ENCODE data around the gene AIG1. TPM values are rescaled to one million over a fixed set of nuclear protein-coding genes. Genes with fewer than 3 reads are reported as not detected.

AIG1 gene
- total and polyA plus RNA-seq, 2 of the 13 experiments (the other 11 are each of a cell fraction or from before 2014, with no cell fraction given) = 115 to 197 TPM

DNA sequence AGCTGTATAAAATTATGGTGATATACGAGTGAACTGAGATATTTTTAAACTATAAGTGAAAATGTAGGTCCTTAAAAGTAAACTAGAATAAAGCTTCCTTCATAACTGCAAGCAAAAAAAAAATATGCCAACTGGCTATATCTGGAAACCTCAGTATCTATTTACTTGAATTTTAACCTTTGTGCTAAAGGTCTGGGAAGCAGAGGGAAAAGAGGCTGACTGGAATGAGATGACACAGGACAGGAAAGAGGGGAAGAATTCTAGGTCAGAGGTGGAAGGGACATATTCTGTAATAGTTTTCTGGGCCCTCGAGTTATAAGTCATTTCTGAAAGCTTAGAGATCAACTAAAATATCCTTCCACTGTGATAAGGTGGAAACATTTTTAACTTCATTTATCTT, 46.8 kb downstream of the AIG1 start (continued):
- TF ChIP-seq EP300 (IDR thresholded peaks at IDR 0.05; ENCODE audit: low read depth in 2 of 2, low read length in 2 of 2) = peak in 1 of 2 experiments; percentile 41; a peak in 1 of 4 replicates
- TF ChIP-seq EP300 (CRISPR knock-in tag; IDR thresholded peaks at IDR 0.05; ENCODE audit: borderline replicate concordance) = no peak
- peak; percentile 99 for TF ChIP-seq PPARG (CRISPR knock-in tag; conservative IDR thresholded peaks at IDR 0.05)
- 0 out of 2 replicates have a peak, but pooled peaks have one; percentile 35 for TF ChIP-seq KDM3A (CRISPR knock-in tag; IDR thresholded peaks at IDR 0.05; ENCODE audit: low read depth)
- TF ChIP-seq ZBTB21 (CRISPR knock-in tag; IDR thresholded peaks at IDR 0.05) = peak; percentile 57; the same call in 1 of the 2 replicates
- TF ChIP-seq, protein P1, sequence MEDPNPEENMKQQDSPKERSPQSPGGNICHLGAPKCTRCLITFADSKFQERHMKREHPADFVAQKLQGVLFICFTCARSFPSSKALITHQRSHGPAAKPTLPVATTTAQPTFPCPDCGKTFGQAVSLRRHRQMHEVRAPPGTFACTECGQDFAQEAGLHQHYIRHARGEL (CRISPR knock-in tag; IDR thresholded peaks at IDR 0.05) = no peak
- no peak for TF ChIP-seq SOX6 (IDR thresholded peaks at IDR 0.05)
- peak; percentile 49; the same call in 1 of the 2 replicates for TF ChIP-seq SOX6 (CRISPR knock-in tag; IDR thresholded peaks at IDR 0.05)
- TF ChIP-seq, protein P2, sequence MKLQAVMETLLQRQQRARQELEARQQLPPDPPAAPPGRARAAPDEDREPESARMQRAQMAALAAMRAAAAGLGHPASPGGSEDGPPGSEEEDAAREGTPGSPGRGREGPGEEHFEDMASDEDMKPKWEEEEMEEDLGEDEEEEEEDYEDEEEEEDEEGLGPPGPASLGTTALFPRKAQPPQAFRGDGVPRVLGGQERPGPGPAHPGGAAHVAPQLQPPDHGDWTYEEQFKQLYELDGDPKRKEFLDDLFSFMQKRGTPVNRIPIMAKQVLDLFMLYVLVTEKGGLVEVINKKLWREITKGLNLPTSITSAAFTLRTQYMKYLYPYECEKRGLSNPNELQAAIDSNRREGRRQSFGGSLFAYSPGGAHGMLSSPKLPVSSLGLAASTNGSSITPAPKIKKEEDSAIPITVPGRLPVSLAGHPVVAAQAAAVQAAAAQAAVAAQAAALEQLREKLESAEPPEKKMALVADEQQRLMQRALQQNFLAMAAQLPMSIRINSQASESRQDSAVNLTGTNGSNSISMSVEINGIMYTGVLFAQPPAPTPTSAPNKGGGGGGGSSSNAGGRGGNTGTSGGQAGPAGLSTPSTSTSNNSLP (IDR thresholded peaks at IDR 0.05; ENCODE audit: low read depth, low read length) = 0 out of 2 replicates have a peak, but pooled peaks have one; percentile 31
- TF ChIP-seq, protein P3, sequence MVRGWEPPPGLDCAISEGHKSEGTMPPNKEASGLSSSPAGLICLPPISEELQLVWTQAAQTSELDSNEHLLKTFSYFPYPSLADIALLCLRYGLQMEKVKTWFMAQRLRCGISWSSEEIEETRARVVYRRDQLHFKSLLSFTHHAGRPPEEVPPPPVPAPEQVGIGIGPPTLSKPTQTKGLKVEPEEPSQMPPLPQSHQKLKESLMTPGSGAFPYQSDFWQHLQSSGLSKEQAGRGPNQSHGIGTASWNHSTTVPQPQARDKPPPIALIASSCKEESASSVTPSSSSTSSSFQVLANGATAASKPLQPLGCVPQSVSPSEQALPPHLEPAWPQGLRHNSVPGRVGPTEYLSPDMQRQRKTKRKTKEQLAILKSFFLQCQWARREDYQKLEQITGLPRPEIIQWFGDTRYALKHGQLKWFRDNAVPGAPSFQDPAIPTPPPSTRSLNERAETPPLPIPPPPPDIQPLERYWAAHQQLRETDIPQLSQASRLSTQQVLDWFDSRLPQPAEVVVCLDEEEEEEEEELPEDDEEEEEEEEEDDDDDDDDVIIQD (CRISPR knock-in tag; IDR thresholded peaks at IDR 0.05; ENCODE audit: low read depth) = peak; percentile 99
- no peak for TF ChIP-seq ZNF432 (CRISPR knock-in tag; IDR thresholded peaks at IDR 0.05; ENCODE audit: borderline replicate concordance)
- TF ChIP-seq ZC3H13 (CRISPR knock-in tag; IDR thresholded peaks at IDR 0.05) = no peak
- TF ChIP-seq, protein P4, sequence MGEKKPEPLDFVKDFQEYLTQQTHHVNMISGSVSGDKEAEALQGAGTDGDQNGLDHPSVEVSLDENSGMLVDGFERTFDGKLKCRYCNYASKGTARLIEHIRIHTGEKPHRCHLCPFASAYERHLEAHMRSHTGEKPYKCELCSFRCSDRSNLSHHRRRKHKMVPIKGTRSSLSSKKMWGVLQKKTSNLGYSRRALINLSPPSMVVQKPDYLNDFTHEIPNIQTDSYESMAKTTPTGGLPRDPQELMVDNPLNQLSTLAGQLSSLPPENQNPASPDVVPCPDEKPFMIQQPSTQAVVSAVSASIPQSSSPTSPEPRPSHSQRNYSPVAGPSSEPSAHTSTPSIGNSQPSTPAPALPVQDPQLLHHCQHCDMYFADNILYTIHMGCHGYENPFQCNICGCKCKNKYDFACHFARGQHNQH (CRISPR knock-in tag; IDR thresholded peaks at IDR 0.05) = peak; percentile 29; the same call in 1 of the 2 replicates
- TF ChIP-seq SIX4 (CRISPR knock-in tag; IDR thresholded peaks at IDR 0.05) = no peak
- no peak for TF ChIP-seq MTA3 (CRISPR knock-in tag; IDR thresholded peaks at IDR 0.05)
- TF ChIP-seq ERF (CRISPR knock-in tag; IDR thresholded peaks at IDR 0.05) = 0 out of 2 replicates have a peak, but pooled peaks have one; percentile 32
- no peak for TF ChIP-seq ZFP82 (CRISPR knock-in tag; IDR thresholded peaks at IDR 0.05; ENCODE audit: borderline replicate concordance)
- 0 out of 2 replicates have a peak, but pooled peaks have one; percentile 65 for TF ChIP-seq ZFP1 (CRISPR knock-in tag; IDR thresholded peaks at IDR 0.05)
- TF ChIP-seq NR2F6 (IDR thresholded peaks at IDR 0.05) = peak; percentile 75
- peak; percentile 64; the same call in 1 of the 2 replicates for TF ChIP-seq NR2F6 (CRISPR knock-in tag; IDR thresholded peaks at IDR 0.05)
- peak; percentile 71 for TF ChIP-seq GATAD2A (CRISPR knock-in tag; IDR thresholded peaks at IDR 0.05)
- TF ChIP-seq RARA (CRISPR knock-in tag; IDR thresholded peaks at IDR 0.05) = peak; percentile 88
- peak; percentile 77; the same call in 1 of the 2 replicates for TF ChIP-seq NCOR1 (IDR thresholded peaks at IDR 0.05; ENCODE audit: borderline replicate concordance, low read length)
- TF ChIP-seq, protein P5, sequence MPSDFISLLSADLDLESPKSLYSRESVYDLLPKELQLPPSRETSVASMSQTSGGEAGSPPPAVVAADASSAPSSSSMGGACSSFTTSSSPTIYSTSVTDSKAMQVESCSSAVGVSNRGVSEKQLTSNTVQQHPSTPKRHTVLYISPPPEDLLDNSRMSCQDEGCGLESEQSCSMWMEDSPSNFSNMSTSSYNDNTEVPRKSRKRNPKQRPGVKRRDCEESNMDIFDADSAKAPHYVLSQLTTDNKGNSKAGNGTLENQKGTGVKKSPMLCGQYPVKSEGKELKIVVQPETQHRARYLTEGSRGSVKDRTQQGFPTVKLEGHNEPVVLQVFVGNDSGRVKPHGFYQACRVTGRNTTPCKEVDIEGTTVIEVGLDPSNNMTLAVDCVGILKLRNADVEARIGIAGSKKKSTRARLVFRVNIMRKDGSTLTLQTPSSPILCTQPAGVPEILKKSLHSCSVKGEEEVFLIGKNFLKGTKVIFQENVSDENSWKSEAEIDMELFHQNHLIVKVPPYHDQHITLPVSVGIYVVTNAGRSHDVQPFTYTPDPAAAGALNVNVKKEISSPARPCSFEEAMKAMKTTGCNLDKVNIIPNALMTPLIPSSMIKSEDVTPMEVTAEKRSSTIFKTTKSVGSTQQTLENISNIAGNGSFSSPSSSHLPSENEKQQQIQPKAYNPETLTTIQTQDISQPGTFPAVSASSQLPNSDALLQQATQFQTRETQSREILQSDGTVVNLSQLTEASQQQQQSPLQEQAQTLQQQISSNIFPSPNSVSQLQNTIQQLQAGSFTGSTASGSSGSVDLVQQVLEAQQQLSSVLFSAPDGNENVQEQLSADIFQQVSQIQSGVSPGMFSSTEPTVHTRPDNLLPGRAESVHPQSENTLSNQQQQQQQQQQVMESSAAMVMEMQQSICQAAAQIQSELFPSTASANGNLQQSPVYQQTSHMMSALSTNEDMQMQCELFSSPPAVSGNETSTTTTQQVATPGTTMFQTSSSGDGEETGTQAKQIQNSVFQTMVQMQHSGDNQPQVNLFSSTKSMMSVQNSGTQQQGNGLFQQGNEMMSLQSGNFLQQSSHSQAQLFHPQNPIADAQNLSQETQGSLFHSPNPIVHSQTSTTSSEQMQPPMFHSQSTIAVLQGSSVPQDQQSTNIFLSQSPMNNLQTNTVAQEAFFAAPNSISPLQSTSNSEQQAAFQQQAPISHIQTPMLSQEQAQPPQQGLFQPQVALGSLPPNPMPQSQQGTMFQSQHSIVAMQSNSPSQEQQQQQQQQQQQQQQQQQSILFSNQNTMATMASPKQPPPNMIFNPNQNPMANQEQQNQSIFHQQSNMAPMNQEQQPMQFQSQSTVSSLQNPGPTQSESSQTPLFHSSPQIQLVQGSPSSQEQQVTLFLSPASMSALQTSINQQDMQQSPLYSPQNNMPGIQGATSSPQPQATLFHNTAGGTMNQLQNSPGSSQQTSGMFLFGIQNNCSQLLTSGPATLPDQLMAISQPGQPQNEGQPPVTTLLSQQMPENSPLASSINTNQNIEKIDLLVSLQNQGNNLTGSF (CRISPR knock-in tag; IDR thresholded peaks at IDR 0.05) = no peak

Data from HepG2 (cell line).